Sigmoid colon (tissue), 4 donors: ENCODE results near the gene SLC45A2.

Experiments
- CTCF ChIP-seq, 4 experiments: fragments of 450-650 bp in 3 of 4; fragments of 200-600 bp in 1 of 4; IDR thresholded peaks; one replicate each; pipeline ENCODE4 v1.5.1; 2016 to 2019; ENCODE audit warnings: antibody characterized with exemption in 4 of 4, mild to moderate bottlenecking in 3 of 4, moderate library complexity in 2 of 4
- POLR2AphosphoS5 ChIP-seq, 4 donors: sonication (generic); formaldehyde crosslinking; IDR thresholded peaks; one replicate each; pipeline ENCODE4 v1.6.1; 2017; ENCODE audit warnings: antibody characterized with exemption in 4 of 4

GRCh38 chr5:34011536-34011935 lies 27.0 kb upstream of the SLC45A2 start:
- TF ChIP-seq POLR2AphosphoS5 (IDR thresholded peaks at IDR 0.05) = no peak
- no peak for TF ChIP-seq CTCF (IDR thresholded peaks at IDR 0.05)
